Astrocyte of the spinal cord (primary cell): ENCODE data around the gene DNAJB13.
A peak's percentile ranks its signal among the peaks of the same experiment; 100 is the strongest.
"Not testable (repeated sequence)": the region's sequence is repeated elsewhere in the genome, so short reads cannot be mapped to it uniquely, and the experiment has no call there.

Experiments used
- DNase-seq: peaks from one replicate; pipeline ENCODE4 v3.0.0; 2011; ENCODE audit warnings: low read depth, low spot score
- H3K4me3 ChIP-seq: 2 replicates; pipeline ENCODE4 v1.5.1; 2011; ENCODE audit warnings: low read depth, mild to moderate bottlenecking, low read length, moderate library complexity
- CTCF ChIP-seq: IDR thresholded peaks from 2 replicates; pipeline ENCODE4 v1.5.1; 2012; ENCODE audit warnings: low read depth, mild to moderate bottlenecking, low read length, inconsistent platforms
- in situ Hi-C: cut with HindIII; loops from 2 replicates; pipeline ENCODE4 v1.10.0; 2017; ENCODE audit warnings: low sequenced_read_pairs

DNAJB13 gene

DNA sequence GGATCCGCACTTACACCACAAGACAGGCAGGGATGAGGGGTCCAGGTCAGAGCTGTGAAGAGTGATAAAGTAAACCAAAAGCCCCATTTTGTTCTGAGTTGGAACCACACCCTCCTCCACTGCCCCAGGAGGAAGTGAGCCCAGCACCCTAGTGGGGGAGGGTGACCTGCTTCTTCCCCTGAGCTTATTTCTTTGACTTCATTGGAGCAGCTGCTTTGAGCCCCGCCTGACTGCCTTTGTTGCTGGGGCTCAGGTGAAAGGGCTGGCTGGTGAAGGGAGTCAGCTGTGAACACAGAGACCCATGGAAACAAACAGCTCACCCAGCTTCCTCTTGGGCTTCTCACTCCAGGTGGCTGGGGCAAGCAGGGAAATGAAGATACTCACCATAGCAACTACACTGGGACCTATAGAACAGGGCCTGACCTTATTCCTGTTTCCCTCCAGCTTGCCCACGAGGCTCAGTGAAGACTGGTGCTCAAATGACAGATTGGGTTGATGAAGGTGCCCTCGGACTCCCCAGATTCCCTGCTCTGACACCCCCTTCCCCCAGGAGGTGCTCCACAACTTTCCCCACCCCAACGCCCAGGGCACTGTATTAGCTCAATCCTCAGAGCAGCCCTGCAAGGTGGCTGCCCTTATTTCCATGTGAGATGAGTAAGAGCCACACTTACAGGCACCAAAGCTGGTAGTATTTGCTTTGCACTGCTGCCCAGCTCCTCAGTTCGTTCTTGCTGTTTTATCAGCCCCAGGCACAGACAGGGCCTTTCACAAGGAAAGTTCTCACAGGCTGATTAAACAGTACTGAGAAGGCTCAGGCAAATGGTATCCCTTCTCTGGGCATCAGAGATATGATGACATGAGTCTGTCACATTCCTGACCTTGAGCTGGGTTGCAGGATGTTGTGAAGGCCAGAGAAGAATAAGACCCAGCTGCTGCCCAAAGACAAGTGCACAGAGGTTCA lies 29.5 kb downstream of the DNAJB13 start:
- H3K4me3 ChIP-seq, result no peak overlapping the region
- no peak for TF ChIP-seq CTCF
- DNase-seq, result no peak
- in situ Hi-C loops, result no loop called here

DNA sequence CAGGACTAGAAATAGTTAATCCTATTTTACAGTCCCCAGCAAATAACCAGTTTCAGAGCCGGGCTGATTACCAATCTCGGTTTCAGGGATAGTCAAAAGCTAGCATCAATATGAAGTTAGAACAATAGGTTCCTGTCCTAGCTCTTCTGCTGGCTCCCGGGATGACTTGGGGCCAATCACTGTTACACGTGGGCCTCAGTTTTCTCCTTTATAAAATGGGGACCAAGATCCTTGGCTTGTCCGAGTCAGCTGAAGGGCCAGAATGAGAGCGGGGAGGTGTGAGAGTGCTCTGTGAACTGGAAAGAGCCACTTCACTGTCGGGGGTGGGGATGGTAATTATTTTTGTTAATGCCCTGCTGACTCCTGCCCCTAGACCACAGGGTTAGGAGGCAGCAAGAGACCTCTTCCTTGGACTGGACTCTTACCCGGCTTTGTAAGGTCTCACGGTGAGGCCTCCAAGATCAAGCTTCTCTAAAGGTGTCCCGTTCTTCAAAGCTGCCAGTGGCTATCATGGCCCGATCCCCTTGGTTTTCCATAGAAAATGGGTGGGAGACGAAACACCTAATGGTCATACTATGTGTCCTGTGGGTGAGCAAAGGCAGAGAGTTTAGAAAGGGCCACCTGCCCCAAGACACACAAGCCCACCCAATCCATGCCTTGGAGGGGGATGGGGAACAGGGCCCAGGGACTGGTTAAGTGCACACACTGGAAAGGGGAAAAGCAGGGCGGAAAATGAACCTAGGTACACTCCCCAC lies 30.4 kb downstream of the DNAJB13 start:
- TF ChIP-seq CTCF, result no peak
- DNase-seq, result no peak
- in situ Hi-C loops, result no loop called here
- peak overlapping the region; percentile 65 for H3K4me3 ChIP-seq

DNA sequence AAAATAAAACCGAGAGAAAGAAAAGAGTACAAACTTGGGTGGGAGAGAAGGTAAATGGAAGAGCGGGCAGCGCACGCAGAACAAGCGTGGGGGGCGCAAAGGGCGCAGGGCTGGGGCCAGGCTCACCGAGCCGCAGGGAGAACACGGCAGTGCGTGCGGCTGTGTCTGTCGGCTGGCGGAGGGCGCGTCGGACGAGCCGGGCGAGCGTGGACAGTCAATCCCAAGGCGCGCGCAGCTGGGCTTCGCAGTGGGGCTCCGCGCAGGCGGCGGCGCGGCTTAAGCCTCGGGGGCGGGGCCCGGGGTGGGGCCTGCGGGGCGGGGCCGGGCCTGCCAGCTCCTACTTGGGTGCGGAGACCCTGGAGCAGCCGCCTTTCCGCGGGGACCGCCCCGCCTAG lies 31.8 kb downstream of the DNAJB13 start, which contains the start of gene UCP2:
UCP2 (minus strand) TSS at position 249 of the 395 bp plus-strand sequence. CDS start 4,465 bp downstream, outside the sequence.
- peak within 1 kb of the TSS; percentile 65 for H3K4me3 ChIP-seq
- DNase-seq, result no peak
- TF ChIP-seq CTCF, result no peak
- in situ Hi-C loops, result no loop called here

DNA sequence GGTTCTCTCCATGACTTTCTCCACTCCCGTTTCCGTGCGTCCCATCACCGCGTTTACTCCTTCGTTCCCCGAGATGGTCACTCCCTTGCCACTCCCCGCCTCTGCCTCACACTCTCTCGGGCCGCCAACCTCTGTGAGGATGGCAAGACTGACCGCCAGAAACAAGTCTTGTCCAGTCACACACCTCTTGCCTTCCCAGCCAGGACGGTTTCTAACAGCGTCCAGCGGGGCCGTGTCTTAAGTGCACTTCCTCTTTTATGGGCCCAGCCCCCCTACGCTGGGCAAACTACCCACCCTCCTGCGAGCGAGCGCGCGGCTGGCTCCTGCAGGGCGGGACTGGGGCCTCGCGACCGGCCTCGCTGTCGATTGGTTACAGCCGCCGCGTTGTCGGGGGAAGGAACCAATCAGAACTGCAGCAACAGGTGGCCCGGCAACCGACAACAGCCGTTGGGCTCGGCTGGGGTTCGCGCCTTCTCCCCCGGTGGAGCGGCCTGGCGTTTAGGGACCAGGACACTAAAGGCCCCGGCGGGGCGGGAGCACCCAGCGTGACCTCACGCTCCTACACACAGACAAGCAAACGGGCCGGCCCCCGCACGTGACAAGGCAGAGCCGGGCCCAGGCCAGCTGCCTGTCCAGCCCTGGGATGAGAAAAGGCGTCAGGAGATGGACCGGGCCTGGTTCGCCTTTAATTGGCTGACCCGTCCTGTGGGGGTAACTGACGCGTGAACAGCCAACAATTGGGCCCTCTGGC lies 32.3 kb downstream of the DNAJB13 start:
- peak overlapping the region; percentile 65 for H3K4me3 ChIP-seq
- DNase-seq, result peak; percentile 91
- TF ChIP-seq CTCF, result no peak
- in situ Hi-C loops, result no loop called here

- DNase-seq, result no peak
- in situ Hi-C loops, result no loop called here
- no peak for TF ChIP-seq CTCF
- H3K4me3 ChIP-seq, result peak overlapping the region; percentile 65
These were observed 33.1 kb downstream of the DNAJB13 start for GRCh38 chr11:73983741-73984538.

- DNase-seq, H3K4me3 ChIP-seq, in situ Hi-C loops: not testable (repeated sequence)
These were observed 34.8 kb downstream of the DNAJB13 start for GRCh38 chr11:73985661-73986060.
